H9 (cell line): Measurements from ENCODE around the gene ISY1. TPM values are rescaled to one million over a fixed set of nuclear protein-coding genes. Genes with fewer than 3 reads are reported as not detected.

ENCODE experiments used
- DNase-seq: peaks from one replicate; pipeline ENCODE4 v3.0.0-alpha.2; 2017
- H2AFZ ChIP-seq: one replicate; pipeline ENCODE4 v1.6.1; 2013; ENCODE audit warnings: mild to moderate bottlenecking, low read length, control low read depth, moderate library complexity
- H2AK5ac ChIP-seq: 2 replicates; pipeline ENCODE4 v1.6.1; 2013; ENCODE audit warnings: low read length, control low read depth, mixed read lengths; ENCODE audit not compliant: insufficient read length
- H2BK120ac ChIP-seq: one replicate; pipeline ENCODE4 v1.6.1; 2013; ENCODE audit warnings: low read depth, mild to moderate bottlenecking, low read length, control low read depth, inconsistent platforms; ENCODE audit not compliant: poor library complexity, severe bottlenecking
- H2BK12ac ChIP-seq: 2 replicates; pipeline ENCODE4 v1.6.1; 2013; ENCODE audit warnings: low read length, control low read depth, mixed read lengths, low read depth; ENCODE audit not compliant: insufficient read length
- H2BK15ac ChIP-seq: 2 replicates; pipeline ENCODE4 v1.6.1; 2013; ENCODE audit warnings: low read depth, low read length, control low read depth
- H2BK20ac ChIP-seq: one replicate; pipeline ENCODE4 v1.6.1; 2013; ENCODE audit warnings: low read depth, mild to moderate bottlenecking, low read length, control low read depth, inconsistent platforms; ENCODE audit not compliant: poor library complexity, severe bottlenecking
- H2BK5ac ChIP-seq: 2 replicates; pipeline ENCODE4 v1.6.1; 2013; ENCODE audit warnings: low read length, control low read depth, mixed read lengths; ENCODE audit not compliant: insufficient read length
- H3K14ac ChIP-seq: 2 replicates; pipeline ENCODE4 v1.6.1; 2013; ENCODE audit warnings: low read length, control low read depth; ENCODE audit not compliant: insufficient read depth
- H3K18ac ChIP-seq: 2 replicates; pipeline ENCODE4 v1.6.1; 2013; ENCODE audit warnings: low read depth, mild to moderate bottlenecking, mixed read lengths, low read length, control low read depth; ENCODE audit not compliant: insufficient read length
- H3K23ac ChIP-seq: 2 replicates; pipeline ENCODE4 v1.6.1; 2013; ENCODE audit warnings: low read length, control low read depth, mixed read lengths, low read depth; ENCODE audit not compliant: insufficient read length
- H3K23me2 ChIP-seq: 2 replicates; pipeline ENCODE4 v1.6.1; 2013; ENCODE audit warnings: low read depth, mild to moderate bottlenecking, mixed read lengths, low read length, control low read depth; ENCODE audit not compliant: insufficient read length, poor library complexity, severe bottlenecking
- H3K27ac ChIP-seq: 2 replicates; pipeline ENCODE4 v1.5.1; 2013; ENCODE audit warnings: low read length, control low read depth, mixed read lengths, low read depth; ENCODE audit not compliant: insufficient read length
- H3K27me3 ChIP-seq: 2 replicates; pipeline ENCODE4 v1.6.1; 2013; ENCODE audit warnings: low read length, control low read depth, inconsistent platforms; ENCODE audit not compliant: insufficient read depth
- H3K4ac ChIP-seq: 2 replicates; pipeline ENCODE4 v1.6.1; 2013; ENCODE audit warnings: low read depth, mild to moderate bottlenecking, control low read depth, inconsistent platforms, low read length, moderate library complexity
- H3K4me1 ChIP-seq: 2 replicates; pipeline ENCODE4 v1.6.1; 2013; ENCODE audit warnings: low read length, control low read depth, inconsistent platforms; ENCODE audit not compliant: insufficient read depth
- H3K4me2 ChIP-seq: 2 replicates; pipeline ENCODE4 v1.6.1; 2013; ENCODE audit warnings: low read length, control low read depth, mixed read lengths; ENCODE audit not compliant: insufficient read length, insufficient read depth
- H3K56ac ChIP-seq: 2 replicates; pipeline ENCODE4 v1.6.1; 2013; ENCODE audit warnings: low read depth, mild to moderate bottlenecking, mixed read lengths, low read length, control low read depth; ENCODE audit not compliant: insufficient read length
- H3K79me1 ChIP-seq: 2 replicates; pipeline ENCODE4 v1.6.1; 2013; ENCODE audit warnings: low read depth, mild to moderate bottlenecking, moderate library complexity, low read length, control low read depth, inconsistent platforms; ENCODE audit not compliant: insufficient read depth, poor library complexity, severe bottlenecking
- H3K79me2 ChIP-seq: 2 replicates; pipeline ENCODE4 v1.6.1; 2013; ENCODE audit warnings: low read length, control low read depth, inconsistent platforms; ENCODE audit not compliant: insufficient read depth
- H3K9ac ChIP-seq: 2 replicates; pipeline ENCODE4 v1.6.1; 2013; ENCODE audit warnings: low read length, control low read depth, mixed read lengths; ENCODE audit not compliant: insufficient read length; ENCODE audit errors: extremely low read depth
- H3K9me3 ChIP-seq: one replicate; pipeline ENCODE4 v1.6.1; 2013; ENCODE audit warnings: low read depth, low read length, inconsistent platforms; ENCODE audit not compliant: control insufficient read depth
- H3T11ph ChIP-seq: one replicate; pipeline ENCODE4 v1.6.1; 2013; ENCODE audit warnings: mild to moderate bottlenecking, low read length, control low read depth, inconsistent platforms
- H4K20me1 ChIP-seq: one replicate; pipeline ENCODE4 v1.6.1; 2013; ENCODE audit not compliant: control insufficient read depth, insufficient read length, insufficient read depth
- H4K5ac ChIP-seq: 2 replicates; pipeline ENCODE4 v1.6.1; 2013; ENCODE audit warnings: low read depth, mild to moderate bottlenecking, mixed read lengths, low read length, control low read depth; ENCODE audit not compliant: insufficient read length
- H4K8ac ChIP-seq: replicated peaks from 2 replicates; pipeline ENCODE4 v1.6.1; 2013; ENCODE audit warnings: low read length, control low read depth, mixed read lengths, low read depth; ENCODE audit not compliant: insufficient read length
- H4K91ac ChIP-seq: 2 replicates; pipeline ENCODE4 v1.6.1; 2013; ENCODE audit warnings: low read depth, mild to moderate bottlenecking, moderate library complexity, mixed read lengths, low read length, control low read depth; ENCODE audit not compliant: insufficient read length
- H3K27ac Mint-ChIP-seq, 3 experiments: 2 replicates in 2 of 3; 3 replicates in 1 of 3; pipeline ENCODE4 v1.8.0; 2020 to 2021; ENCODE audit warnings: mixed read lengths in 3 of 3, mild to moderate bottlenecking in 1 of 3, moderate library complexity in 1 of 3
- H3K27me3 Mint-ChIP-seq: 2 replicates; pipeline ENCODE4 v1.8.0; 2021; ENCODE audit warnings: low read depth, mild to moderate bottlenecking, moderate library complexity, mixed read lengths
- H3K36me3 Mint-ChIP-seq, 3 experiments: 2 replicates in 2 of 3; 3 replicates in 1 of 3; pipeline ENCODE4 v1.8.0; 2020 to 2021; ENCODE audit warnings: low read depth in 3 of 3, mixed read lengths in 3 of 3; ENCODE audit not compliant: insufficient read depth in 1 of 3
- H3K4me1 Mint-ChIP-seq, 2 experiments: 2 replicates each; pipeline ENCODE4 v1.8.0; 2020; ENCODE audit warnings: mixed read lengths in 2 of 2
- H3K4me3 Mint-ChIP-seq, 2 experiments: 2 replicates in 1 of 2; 3 replicates in 1 of 2; pipeline ENCODE4 v1.8.0; 2020 to 2021; ENCODE audit warnings: mild to moderate bottlenecking in 2 of 2, mixed read lengths in 2 of 2, moderate library complexity in 1 of 2
- H3K9me3 Mint-ChIP-seq, 2 experiments: 2 replicates in 1 of 2; 3 replicates in 1 of 2; pipeline ENCODE4 v1.8.0; 2020; ENCODE audit warnings: mild to moderate bottlenecking in 2 of 2, mixed read lengths in 2 of 2, moderate library complexity in 1 of 2
- WGBS: extraction: QIAGEN DNeasy Blood & Tissue Kit; methylation state at CpG from one replicate; pipeline ENCODE4 v1.1.7; 2013; ENCODE audit warnings: missing lambda C conversion rate, low lambda C conversion rate, mixed read lengths; ENCODE audit not compliant: insufficient read length; ENCODE audit errors: extremely low coverage; 5-methylcytosine and 5-hydroxymethylcytosine counted together
- total RNA-seq: library from RNA; stranded (reverse); gene quantifications from 2 replicates; pipeline ENCODE4 v1.2.1, GENCODE V29; 2021
- TF ChIP-seq, protein P1 (sequence below): fragments of 200-600 bp; sonication (generic); conservative IDR thresholded peaks from 3 replicates; pipeline ENCODE4 v1.8.0; 2021; ENCODE audit warnings: antibody characterized with exemption, mild to moderate bottlenecking

The ISY1 gene
- total RNA-seq, 1 experiment from 2014 or later, result 28.1 TPM

DNA sequence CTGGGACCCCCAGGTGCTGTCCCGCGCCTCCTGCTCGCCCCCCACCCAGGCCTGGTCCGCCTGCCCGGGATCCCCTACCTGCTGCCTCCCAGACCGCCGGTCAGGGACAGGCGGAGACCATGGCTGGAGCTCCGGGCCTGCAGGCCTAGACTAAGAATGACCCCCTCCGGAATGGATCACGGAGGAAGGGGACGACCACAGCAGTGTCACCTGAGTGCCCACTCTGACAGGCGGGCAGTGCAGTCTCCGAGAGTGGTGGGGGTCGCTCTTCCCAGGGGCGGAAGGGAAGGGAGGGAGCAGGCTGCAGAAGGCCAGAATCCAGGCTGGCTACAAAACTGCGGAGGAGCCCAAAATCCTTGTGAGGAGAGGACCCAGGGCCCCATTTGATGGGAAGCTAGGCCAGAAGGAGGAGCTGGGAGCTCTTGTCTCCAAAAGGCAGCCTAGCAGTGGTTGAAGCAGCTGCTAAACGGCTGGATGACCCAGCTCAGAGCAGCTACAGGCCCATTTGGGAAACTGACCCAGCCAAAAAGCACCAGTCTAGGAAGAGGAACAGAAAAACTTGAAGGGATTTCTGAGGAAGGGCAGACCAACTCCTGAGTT is 38.4 kb downstream of the ISY1 start:
- no CpG with 5 or more reads among the region's 18 CpGs for WGBS
- H3K27ac Mint-ChIP-seq, result peak overlapping the region in 1 of 3 experiments; percentile 85; a peak in 3 of 7 replicates
- no peak overlapping the region for H3K9ac ChIP-seq

More for the DNA sequence above, 38.4 kb downstream of the ISY1 start:
- TF ChIP-seq, protein P1, sequence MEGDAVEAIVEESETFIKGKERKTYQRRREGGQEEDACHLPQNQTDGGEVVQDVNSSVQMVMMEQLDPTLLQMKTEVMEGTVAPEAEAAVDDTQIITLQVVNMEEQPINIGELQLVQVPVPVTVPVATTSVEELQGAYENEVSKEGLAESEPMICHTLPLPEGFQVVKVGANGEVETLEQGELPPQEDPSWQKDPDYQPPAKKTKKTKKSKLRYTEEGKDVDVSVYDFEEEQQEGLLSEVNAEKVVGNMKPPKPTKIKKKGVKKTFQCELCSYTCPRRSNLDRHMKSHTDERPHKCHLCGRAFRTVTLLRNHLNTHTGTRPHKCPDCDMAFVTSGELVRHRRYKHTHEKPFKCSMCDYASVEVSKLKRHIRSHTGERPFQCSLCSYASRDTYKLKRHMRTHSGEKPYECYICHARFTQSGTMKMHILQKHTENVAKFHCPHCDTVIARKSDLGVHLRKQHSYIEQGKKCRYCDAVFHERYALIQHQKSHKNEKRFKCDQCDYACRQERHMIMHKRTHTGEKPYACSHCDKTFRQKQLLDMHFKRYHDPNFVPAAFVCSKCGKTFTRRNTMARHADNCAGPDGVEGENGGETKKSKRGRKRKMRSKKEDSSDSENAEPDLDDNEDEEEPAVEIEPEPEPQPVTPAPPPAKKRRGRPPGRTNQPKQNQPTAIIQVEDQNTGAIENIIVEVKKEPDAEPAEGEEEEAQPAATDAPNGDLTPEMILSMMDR, result no peak
- DNase-seq, result peak; percentile 52
- no peak overlapping the region; the same call in 1 of the 2 replicates for H2BK15ac ChIP-seq
- peaks cover 10% of the 10 kb centered on the region; the same call in 1 of the 2 replicates for H3K79me2 ChIP-seq
- H4K8ac ChIP-seq, result no peak overlapping the region
- H3K4me1 ChIP-seq, result no peaks in the 10 kb centered on the region
- no peak overlapping the region for H3K56ac ChIP-seq
- peak overlapping the region; percentile 66 to 86 for H3K4me3 Mint-ChIP-seq
- H3K14ac ChIP-seq, result no peak overlapping the region
- no peak overlapping the region for H3K27ac ChIP-seq
- no peak overlapping the region for H2BK12ac ChIP-seq
- H3K23ac ChIP-seq, result no peak overlapping the region
- H2BK20ac ChIP-seq, result no peak overlapping the region
- H2AFZ ChIP-seq, result no peak overlapping the region
- no peaks in the 10 kb centered on the region; the same call in 1 of the 2 replicates for H3K27me3 Mint-ChIP-seq
- no peaks in the 10 kb centered on the region for H3K79me1 ChIP-seq
- no peak overlapping the region for H3K18ac ChIP-seq
- H3K4me1 Mint-ChIP-seq, result peaks cover 31 to 33% of the 10 kb centered on the region in 2 experiments
- no peak overlapping the region for H2BK120ac ChIP-seq
- no peaks in the 10 kb centered on the region for H3K27me3 ChIP-seq
- H3T11ph ChIP-seq, result no peak overlapping the region
- H3K4me2 ChIP-seq, result peak overlapping the region; percentile 59
- H2AK5ac ChIP-seq, result no peak overlapping the region
- peaks cover 10% of the 10 kb centered on the region for H3K23me2 ChIP-seq
- no peak overlapping the region for H3K4ac ChIP-seq
- H3K9me3 Mint-ChIP-seq, result no peaks in the 10 kb centered on the region
- H4K5ac ChIP-seq, result no peak overlapping the region
- no peaks in the 10 kb centered on the region for H4K20me1 ChIP-seq
- H2BK5ac ChIP-seq, result no peak overlapping the region
- H3K36me3 Mint-ChIP-seq, result peaks cover 0 to 4% (median 3%) of the 10 kb centered on the region in 3 experiments; a peak in 5 of 7 replicates
- no peaks in the 10 kb centered on the region for H3K9me3 ChIP-seq
- no peak overlapping the region for H4K91ac ChIP-seq
